Erythroblast (primary cell): ENCODE data around the gene CLEC18B.

Experiments
- GATA1 ChIP-seq: IDR thresholded peaks from 2 replicates; pipeline ENCODE4 v1.6.1; 2011; ENCODE audit warnings: low read depth, mild to moderate bottlenecking, control low read depth, low read length, moderate library complexity
- POLR2A ChIP-seq: IDR thresholded peaks from 2 replicates; pipeline ENCODE4 v1.6.1; 2011; ENCODE audit warnings: mild to moderate bottlenecking, low read length

GRCh38 chr16:74463888-74464287 is 42.6 kb upstream of the CLEC18B start:
- TF ChIP-seq POLR2A (no peak), GATA1 (no peak)
